Hepatocyte (in vitro differentiated cells): ENCODE data around the gene SIX2. TPM values are rescaled to one million over a fixed set of nuclear protein-coding genes. Genes with fewer than 3 reads are reported as not detected.

Experiments used
- DNase-seq: peaks from one replicate; pipeline ENCODE4 v3.0.0-alpha.2; 2016; ENCODE audit warnings: low spot score
- H2AFZ ChIP-seq: fragments of 200-600 bp; sonication (generic); 2 replicates; pipeline ENCODE4 v1.6.0; 2016; ENCODE audit warnings: antibody characterized with exemption, mild to moderate bottlenecking
- H3K27ac ChIP-seq: fragments of 200-600 bp; sonication (generic); 2 replicates; pipeline ENCODE4 v1.5.1; 2016; ENCODE audit warnings: mild to moderate bottlenecking
- H3K27me3 ChIP-seq: fragments of 200-600 bp; sonication (generic); 2 replicates; pipeline ENCODE4 v1.6.1; 2016
- H3K36me3 ChIP-seq: fragments of 200-600 bp; sonication (generic); replicated peaks from 2 replicates; pipeline ENCODE4 v1.5.1; 2016; ENCODE audit warnings: low read depth; ENCODE audit not compliant: insufficient read depth
- H3K4me1 ChIP-seq: fragments of 200-600 bp; sonication (generic); 2 replicates; pipeline ENCODE4 v1.5.1; 2016; ENCODE audit warnings: mild to moderate bottlenecking, moderate library complexity; ENCODE audit not compliant: insufficient read depth
- H3K4me2 ChIP-seq: fragments of 200-600 bp; sonication (generic); 2 replicates; pipeline ENCODE4 v1.6.0; 2016
- H3K4me3 ChIP-seq: fragments of 200-600 bp; sonication (generic); 2 replicates; pipeline ENCODE4 v1.5.1; 2016; ENCODE audit warnings: mild to moderate bottlenecking
- H3K79me2 ChIP-seq: fragments of 200-600 bp; sonication (generic); 2 replicates; pipeline ENCODE4 v1.6.0; 2017; ENCODE audit warnings: mild to moderate bottlenecking
- H3K9me2 ChIP-seq: fragments of 200-600 bp; sonication (generic); replicated peaks from 2 replicates; pipeline ENCODE4 v1.6.0; 2017; ENCODE audit warnings: mild to moderate bottlenecking; ENCODE audit not compliant: insufficient read depth
- H3K9me3 ChIP-seq: fragments of 200-600 bp; sonication (generic); 2 replicates; pipeline ENCODE4 v1.5.1; 2016; ENCODE audit warnings: low read depth, mild to moderate bottlenecking
- H4K20me1 ChIP-seq: fragments of 200-600 bp; sonication (generic); 2 replicates; pipeline ENCODE4 v1.6.0; 2016; ENCODE audit warnings: mild to moderate bottlenecking; ENCODE audit not compliant: insufficient read depth, poor library complexity, severe bottlenecking
- CTCF ChIP-seq: fragments of 200-600 bp; sonication (generic); IDR thresholded peaks from 2 replicates; pipeline ENCODE4 v1.5.1; 2016; ENCODE audit warnings: antibody characterized with exemption, mild to moderate bottlenecking; ENCODE audit not compliant: poor library complexity
- EZH2 ChIP-seq: fragments of 200-600 bp; sonication (generic); IDR thresholded peaks from 2 replicates; pipeline ENCODE4 v1.6.1; 2016; ENCODE audit warnings: antibody characterized with exemption, mild to moderate bottlenecking, borderline replicate concordance
- EZH2phosphoT487 ChIP-seq: fragments of 200-600 bp; sonication (generic); IDR thresholded peaks from one replicate; pipeline ENCODE4 v1.6.1; 2018; ENCODE audit warnings: antibody characterized with exemption, mild to moderate bottlenecking, low read depth, moderate library complexity; ENCODE audit not compliant: unreplicated experiment, severe bottlenecking
- WGBS: methylation state at CpG from one replicate; pipeline ENCODE4 v1.1.6; 2016; ENCODE audit warnings: low lambda C conversion rate; ENCODE audit errors: missing lambda C conversion rate; 5-methylcytosine and 5-hydroxymethylcytosine counted together
- polyA plus RNA-seq: library from polyadenylated mRNA; unstranded; fragments of >200 nt; fragmentation: Nextera tagmentation; extraction: Ambion mirVana; gene quantifications from 2 replicates; pipeline ENCODE4 v1.2.1, GENCODE V29; 2016
- total RNA-seq: library from RNA; depleted of rRNA; stranded (reverse); fragments of >200 nt; gene quantifications from 2 replicates; pipeline ENCODE4 v1.2.3, GENCODE V29; 2014

SIX2 gene
- total and polyA plus RNA-seq, 2 experiments from 2014 or later = 0.53 to 1.3 TPM

- no peaks in the 10 kb centered on the region for H3K79me2 ChIP-seq
- H3K27ac ChIP-seq = no peak overlapping the region
- H3K4me3 ChIP-seq = no peak overlapping the region
- no peaks in the 10 kb centered on the region for H3K9me2 ChIP-seq
- no peaks in the 10 kb centered on the region for H3K36me3 ChIP-seq
- DNase-seq = no peak
- TF ChIP-seq CTCF (no peak), EZH2phosphoT487 (no peak), EZH2 (no peak)
- 15% methylated on average over 16 of the region's 16 CpGs for WGBS
- H3K9me3 ChIP-seq = no peaks in the 10 kb centered on the region
- no peaks in the 10 kb centered on the region for H4K20me1 ChIP-seq
- H3K27me3 ChIP-seq = peaks cover 46% of the 10 kb centered on the region
- H3K4me2 ChIP-seq = no peak overlapping the region
- no peaks in the 10 kb centered on the region for H3K4me1 ChIP-seq
- H2AFZ ChIP-seq = no peak overlapping the region
Measured at GRCh38 chr2:44964752-44965236, 44.5 kb downstream of the SIX2 start.

- Histone ChIP-seq H3K27ac (no peak overlapping the region), H3K9me2 (no peaks in the 10 kb centered on the region), H3K4me2 (no peak overlapping the region), H4K20me1 (no peaks in the 10 kb centered on the region), H3K79me2 (no peaks in the 10 kb centered on the region), H3K9me3 (no peaks in the 10 kb centered on the region), H3K4me3 (no peak overlapping the region), H3K36me3 (no peaks in the 10 kb centered on the region), H2AFZ (no peak overlapping the region), H3K27me3 (peaks cover 57% of the 10 kb centered on the region), H3K4me1 (no peaks in the 10 kb centered on the region)
- 93% methylated on average over 5 of the region's 5 CpGs for WGBS
- TF ChIP-seq CTCF (no peak), EZH2phosphoT487 (no peak), EZH2 (no peak)
- no peak for DNase-seq
Measured at GRCh38 chr2:44962176-44962695, 47.0 kb downstream of the SIX2 start.

DNA sequence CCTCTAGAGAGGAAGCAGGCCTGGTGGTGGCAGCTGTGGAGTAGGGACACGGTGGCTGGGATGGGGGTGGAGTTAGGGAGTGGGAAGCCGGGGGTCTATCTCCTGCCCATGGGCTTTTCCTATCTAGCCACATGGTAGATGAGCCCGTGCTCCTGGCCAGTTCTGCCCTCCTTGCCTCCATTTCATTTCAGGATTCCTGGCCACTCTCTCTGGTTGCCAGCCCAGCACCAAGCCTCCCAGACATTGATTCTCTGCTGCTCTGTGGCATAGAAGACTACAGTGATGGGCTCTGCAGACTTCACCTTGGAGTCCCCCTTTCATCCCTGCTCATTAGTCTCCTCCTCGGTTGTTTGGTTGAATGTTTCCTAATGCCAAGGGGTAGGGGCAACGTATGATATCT lies 48.4 kb downstream of the SIX2 start:
- TF ChIP-seq EZH2 (no peak), CTCF (no peak), EZH2phosphoT487 (no peak)
- Histone ChIP-seq H3K4me3 (no peak overlapping the region), H3K36me3 (no peaks in the 10 kb centered on the region), H3K4me2 (no peak overlapping the region), H3K79me2 (no peaks in the 10 kb centered on the region), H3K27me3 (peaks cover 67% of the 10 kb centered on the region), H2AFZ (no peak overlapping the region), H3K27ac (no peak overlapping the region), H3K9me2 (no peaks in the 10 kb centered on the region), H4K20me1 (no peaks in the 10 kb centered on the region), H3K4me1 (peaks cover 1% of the 10 kb centered on the region), H3K9me3 (no peaks in the 10 kb centered on the region)
- 82% methylated on average over 5 of the region's 5 CpGs for WGBS
- DNase-seq = no peak

- no peak overlapping the region for H3K4me2 ChIP-seq
- no peaks in the 10 kb centered on the region for H3K79me2 ChIP-seq
- H3K27ac ChIP-seq = no peak overlapping the region
- peaks cover 66% of the 10 kb centered on the region for H3K27me3 ChIP-seq
- no peaks in the 10 kb centered on the region for H3K9me2 ChIP-seq
- H4K20me1 ChIP-seq = no peaks in the 10 kb centered on the region
- H3K36me3 ChIP-seq = no peaks in the 10 kb centered on the region
- DNase-seq = no peak
- H3K4me1 ChIP-seq = peaks cover 9% of the 10 kb centered on the region
- WGBS = 79% methylated on average over 6 of the region's 6 CpGs
- no peak overlapping the region for H2AFZ ChIP-seq
- H3K9me3 ChIP-seq = no peaks in the 10 kb centered on the region
- TF ChIP-seq EZH2 (no peak), CTCF (no peak), EZH2phosphoT487 (no peak)
- no peak overlapping the region for H3K4me3 ChIP-seq
Measured at GRCh38 chr2:44959855-44960254, 49.4 kb downstream of the SIX2 start.
